ENCODE results near the gene WDR38.

- TF ChIP-seq CTCF (IDR thresholded peaks at IDR 0.05; ENCODE audit: low read length) = no peak
- TF ChIP-seq EZH2 (IDR thresholded peaks at IDR 0.05; ENCODE audit: borderline replicate concordance, low read length) = no peak
Observed at GRCh38 chr9:124813501-124814163, 39.6 kb upstream of the WDR38 start.
